GM21529 (cell line): Measurements from ENCODE around the gene STK11.
"Not testable (repeated sequence)": the region's sequence is repeated elsewhere in the genome, so short reads cannot be mapped to it uniquely, and the experiment has no call there.

Source experiments
- ATAC-seq: cut with Tn5 transposase; IDR thresholded peaks from one replicate; pipeline ENCODE4 v1.9.1; 2021; ENCODE audit not compliant: unreplicated experiment

Gene STK11

GRCh38 chr19:1237027-1237659 lies 31.6 kb downstream of the STK11 start:
- ATAC-seq = no peak

- ATAC-seq = no peak
Measured at GRCh38 chr19:1237754-1238368, 32.3 kb downstream of the STK11 start, which contains the start of gene CBARP. Gene CBARP (minus strand): TSS chr19:1238005. CDS start chr19:1236100, 1,905 bp downstream.

GRCh38 chr19:1238369-1239303 lies 33.1 kb downstream of the STK11 start:
- ATAC-seq = no peak

DNA sequence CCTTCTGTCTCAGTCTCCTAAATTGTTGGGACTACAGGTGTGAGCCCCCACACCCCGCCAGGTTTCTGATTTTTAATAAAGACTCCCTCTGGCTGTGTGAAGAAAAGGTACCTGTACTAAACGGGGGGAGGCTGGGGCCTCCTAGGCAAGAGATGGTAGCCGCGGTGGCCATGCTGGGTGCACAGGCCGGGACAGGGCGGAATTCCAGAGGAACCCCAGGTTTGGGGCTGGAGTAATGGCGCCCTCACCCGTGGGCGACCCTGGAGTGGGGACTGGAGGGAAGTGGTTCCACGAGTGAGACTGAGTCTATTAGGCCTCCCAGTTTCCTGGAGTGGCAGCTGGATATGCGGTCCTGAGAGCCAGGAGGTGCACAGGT lies 33.8 kb downstream of the STK11 start:
- no peak for ATAC-seq

DNA sequence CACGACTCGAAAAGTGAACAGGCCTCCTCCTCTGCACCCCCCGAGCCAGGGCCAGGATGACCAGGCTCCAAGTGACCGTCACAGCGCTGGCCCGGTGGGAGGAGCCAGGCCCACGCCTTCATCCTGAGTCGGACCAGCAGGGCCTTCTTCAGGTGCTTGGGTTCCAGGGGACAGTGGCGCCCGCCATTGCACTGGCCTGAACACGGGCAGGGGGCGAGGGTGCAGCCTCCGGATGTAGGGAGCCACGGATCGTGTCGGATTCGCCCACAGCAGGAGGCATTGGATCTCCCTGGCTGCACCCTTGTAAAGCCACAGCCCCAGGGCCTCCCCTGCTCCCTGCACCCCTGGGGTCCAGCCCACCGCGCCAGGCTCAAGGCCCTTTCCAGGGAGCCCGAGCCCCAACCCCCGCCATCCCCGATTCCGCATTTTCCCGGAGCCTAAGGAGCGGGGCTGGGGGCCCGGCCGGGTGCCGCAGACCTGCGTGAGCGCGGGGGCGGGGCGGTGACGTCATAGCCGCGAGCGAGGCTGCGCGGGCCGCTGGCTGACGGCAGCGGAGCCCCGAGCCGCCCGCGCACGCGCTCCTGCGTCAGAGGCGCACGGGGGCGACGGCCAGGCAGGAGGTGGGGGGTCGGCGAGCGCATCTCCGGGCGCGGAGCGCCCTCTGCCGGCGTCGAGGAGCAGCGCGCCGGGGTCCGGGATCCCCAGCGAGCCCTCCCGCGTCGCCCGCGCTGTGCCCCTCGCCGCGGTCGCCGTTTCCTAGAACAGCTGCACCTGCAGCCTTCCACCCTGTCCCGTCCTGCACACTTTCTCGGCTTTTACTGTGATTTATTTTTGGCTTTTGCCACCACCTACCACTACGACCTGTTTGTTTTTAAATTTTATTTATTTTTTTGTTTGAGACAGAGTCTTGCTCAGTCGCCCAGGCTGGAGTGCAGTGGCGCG lies 34.5 kb downstream of the STK11 start:
- ATAC-seq = peak; percentile 35

- no peak for ATAC-seq
Measured at GRCh38 chr19:1240925-1241324, 35.3 kb downstream of the STK11 start.

DNA sequence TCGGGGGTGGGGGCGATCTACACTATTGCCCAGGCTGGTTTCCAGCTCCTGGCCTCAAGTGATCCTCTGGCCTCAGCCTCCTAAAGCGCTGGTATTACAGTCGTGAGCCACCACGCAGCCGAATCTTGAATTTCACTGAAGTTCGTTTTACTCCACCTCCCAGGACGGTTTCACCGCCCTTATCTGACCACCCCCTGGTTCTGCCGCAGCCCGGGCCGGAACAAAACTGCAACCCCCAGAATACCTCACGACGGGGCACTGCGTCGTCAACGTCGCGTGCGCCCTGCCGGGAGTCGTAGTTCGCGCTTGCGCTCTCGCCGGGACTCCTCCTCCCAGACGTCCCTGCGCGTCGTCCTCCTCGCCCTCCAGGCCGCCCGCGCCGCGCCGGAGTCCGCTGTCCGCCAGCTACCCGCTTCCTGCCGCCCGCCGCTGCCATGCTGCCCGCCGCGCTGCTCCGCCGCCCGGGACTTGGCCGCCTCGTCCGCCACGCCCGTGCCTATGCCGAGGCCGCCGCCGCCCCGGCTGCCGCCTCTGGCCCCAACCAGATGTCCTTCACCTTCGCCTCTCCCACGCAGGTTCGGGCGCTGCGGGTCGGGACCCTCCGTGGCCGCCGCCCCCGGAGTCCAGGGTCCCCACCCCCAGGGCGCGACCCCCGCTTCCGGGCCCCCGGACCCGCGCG lies 36.0 kb downstream of the STK11 start, which contains the start of gene ATP5F1D:
TSS of gene ATP5F1D (plus strand) at position 335 of the 679 bp plus-strand sequence. CDS start at position 435, 100 bp downstream.
- ATAC-seq = peak; percentile 45

DNA sequence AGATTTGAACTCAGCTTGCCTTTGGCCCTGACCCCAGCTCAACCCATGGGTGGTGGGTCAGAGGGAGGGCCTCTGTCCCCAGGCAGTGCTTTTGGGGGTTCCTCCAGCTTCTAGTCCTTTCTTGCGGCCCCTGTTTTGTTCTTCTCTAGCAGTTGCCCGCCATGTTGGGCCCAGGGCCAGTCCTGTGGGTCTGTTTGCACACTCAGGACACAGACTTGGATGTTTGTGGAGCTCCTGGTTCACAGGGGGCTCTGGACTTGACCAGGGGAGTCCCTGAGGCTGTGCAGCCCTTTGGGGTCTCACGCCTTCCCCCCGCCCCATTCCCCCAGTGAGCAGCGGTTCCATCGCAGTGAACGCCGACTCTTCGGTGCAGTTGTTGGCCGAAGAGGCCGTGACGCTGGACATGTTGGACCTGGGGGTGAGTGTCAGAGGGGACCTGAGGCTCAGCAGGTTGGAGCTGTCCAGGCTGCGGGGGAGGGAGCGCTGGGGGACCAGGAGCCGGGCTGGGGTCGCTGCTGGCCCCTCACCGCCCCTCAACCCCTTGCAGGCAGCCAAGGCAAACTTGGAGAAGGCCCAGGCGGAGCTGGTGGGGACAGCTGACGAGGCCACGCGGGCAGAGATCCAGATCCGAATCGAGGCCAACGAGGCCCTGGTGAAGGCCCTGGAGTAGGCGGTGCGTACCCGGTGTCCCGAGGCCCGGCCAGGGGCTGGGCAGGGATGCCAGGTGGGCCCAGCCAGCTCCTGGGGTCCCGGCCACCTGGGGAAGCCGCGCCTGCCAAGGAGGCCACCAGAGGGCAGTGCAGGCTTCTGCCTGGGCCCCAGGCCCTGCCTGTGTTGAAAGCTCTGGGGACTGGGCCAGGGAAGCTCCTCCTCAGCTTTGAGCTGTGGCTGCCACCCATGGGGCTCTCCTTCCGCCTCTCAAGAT lies 38.5 kb downstream of the STK11 start:
- no peak for ATAC-seq

- ATAC-seq = no peak
Measured at GRCh38 chr19:1244693-1245451, 39.3 kb downstream of the STK11 start.

DNA sequence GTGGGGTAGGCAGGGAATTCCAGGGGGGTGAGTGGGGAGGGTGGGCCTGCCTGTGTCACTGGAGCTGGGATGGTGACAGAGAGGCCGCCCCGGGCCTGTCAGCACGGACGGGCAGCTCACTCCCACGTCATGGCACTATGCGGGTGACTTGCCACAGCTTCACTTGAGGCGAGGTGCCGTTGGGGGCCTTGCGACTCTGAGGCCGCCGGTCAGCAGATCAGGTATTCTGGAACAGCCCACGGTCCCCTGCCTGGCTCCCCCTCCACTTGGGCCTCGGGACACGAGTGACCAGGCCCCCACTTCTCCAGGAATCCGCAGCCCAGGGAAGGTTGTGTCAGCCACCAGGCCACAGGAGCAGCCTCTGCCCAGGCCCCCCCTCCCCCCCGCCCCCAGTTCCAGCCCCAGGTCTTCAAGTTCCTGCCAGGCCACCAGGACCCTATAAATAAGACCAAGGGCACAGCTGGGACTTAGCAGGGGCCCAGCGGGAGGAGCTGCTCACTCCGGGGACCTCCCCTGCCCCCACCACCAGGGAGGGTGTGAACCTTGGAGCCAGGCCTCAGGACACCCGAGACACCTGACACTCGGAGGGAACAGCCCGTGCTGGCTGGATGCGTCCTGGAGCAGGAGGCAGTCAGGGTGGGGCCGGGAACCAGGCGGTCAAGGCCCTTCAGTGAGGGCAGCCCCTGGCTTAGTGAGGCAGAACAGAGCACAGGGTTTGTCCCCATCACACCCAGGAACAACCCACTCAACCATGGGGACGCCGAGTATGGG lies 40.1 kb downstream of the STK11 start:
- no peak for ATAC-seq

- not testable (repeated sequence) for ATAC-seq
Measured at GRCh38 chr19:1246265-1247087, 40.9 kb downstream of the STK11 start.

- ATAC-seq = no peak
Measured at GRCh38 chr19:1247748-1248138, 42.2 kb downstream of the STK11 start.

DNA sequence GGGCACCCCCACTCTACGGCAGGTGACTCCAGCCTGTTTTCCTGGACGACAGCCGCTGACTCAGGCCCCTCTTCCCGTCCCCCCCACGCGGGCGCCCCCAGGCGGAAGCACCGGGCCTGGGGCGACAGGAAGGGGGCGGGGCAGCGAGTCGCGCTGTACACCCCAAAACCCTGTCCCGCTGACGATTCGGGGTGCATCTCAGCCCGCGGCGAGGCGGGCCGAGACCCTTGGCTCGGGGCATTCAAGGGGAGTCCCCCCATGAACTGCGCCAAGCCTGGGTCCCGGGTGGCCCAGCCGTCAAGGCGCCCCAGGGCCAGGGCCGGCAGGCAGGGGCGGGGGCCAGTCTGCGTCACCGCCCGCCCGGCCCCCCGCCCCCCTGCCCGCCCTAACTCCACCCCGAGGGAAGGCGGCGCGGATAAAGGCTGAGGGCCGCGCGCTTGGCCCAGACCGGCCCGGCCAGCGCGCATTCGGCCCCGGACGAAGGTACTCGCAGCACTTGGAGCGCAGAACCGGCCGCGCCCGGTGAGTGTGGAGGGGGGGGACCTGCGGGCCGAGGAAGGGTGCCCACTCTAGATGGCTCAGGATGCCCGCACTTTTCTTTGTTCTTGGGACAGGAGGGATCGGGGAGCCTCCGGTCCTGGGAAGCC lies 42.7 kb downstream of the STK11 start, which contains the start of gene MIDN:
TSS of gene MIDN (plus strand) at position 445 of the 647 bp plus-strand sequence. CDS start 1,714 bp downstream, outside the sequence.
- ATAC-seq = peak; percentile 12

GRCh38 chr19:1248786-1249297 lies 43.3 kb downstream of the STK11 start:
- ATAC-seq = peak; percentile 24

GRCh38 chr19:1249298-1249989 lies 43.9 kb downstream of the STK11 start:
- ATAC-seq = peak; percentile 46
